Glomerular endothelial cell (primary cell): ENCODE measurements around the gene HMOX2. TPM values are rescaled to one million over a fixed set of nuclear protein-coding genes. Genes with fewer than 3 reads are reported as not detected.

ENCODE experiments used
- DNase-seq: peaks from one replicate; pipeline ENCODE4 v3.0.0-alpha.2; 2011; ENCODE audit warnings: low read depth, low spot score; ENCODE audit errors: extremely low read depth
- total RNA-seq: library from RNA; depleted of rRNA; stranded (reverse); fragments of >200 nt; gene quantifications from 2 replicates; pipeline ENCODE4 v1.2.3, GENCODE V29; 2015

HMOX2 gene
- total RNA-seq, 1 donor from 2014 or later: 147 TPM

- no peak for DNase-seq
Observed at GRCh38 chr16:4550591-4550990, 74.4 kb downstream of the HMOX2 start.

DNA sequence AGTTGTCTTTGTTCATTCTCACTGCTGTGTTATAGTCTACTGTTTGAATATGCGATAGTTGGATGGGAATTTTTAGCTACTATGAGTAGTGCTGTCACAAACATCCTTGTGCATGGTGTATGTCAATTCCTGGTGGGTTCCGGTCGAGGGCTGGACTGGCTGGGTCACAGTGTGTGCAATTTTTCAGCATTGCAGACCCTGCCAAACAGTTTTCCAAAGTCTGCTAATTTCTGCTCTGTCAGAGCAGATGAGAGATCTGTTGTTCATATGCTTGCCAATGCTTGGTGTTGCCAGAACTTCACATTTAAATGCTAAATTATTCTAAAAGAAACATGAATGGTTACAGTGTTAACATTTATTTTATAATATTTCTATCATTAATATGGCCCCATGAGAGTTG is 76.3 kb downstream of the HMOX2 start:
- DNase-seq: no peak

DNA sequence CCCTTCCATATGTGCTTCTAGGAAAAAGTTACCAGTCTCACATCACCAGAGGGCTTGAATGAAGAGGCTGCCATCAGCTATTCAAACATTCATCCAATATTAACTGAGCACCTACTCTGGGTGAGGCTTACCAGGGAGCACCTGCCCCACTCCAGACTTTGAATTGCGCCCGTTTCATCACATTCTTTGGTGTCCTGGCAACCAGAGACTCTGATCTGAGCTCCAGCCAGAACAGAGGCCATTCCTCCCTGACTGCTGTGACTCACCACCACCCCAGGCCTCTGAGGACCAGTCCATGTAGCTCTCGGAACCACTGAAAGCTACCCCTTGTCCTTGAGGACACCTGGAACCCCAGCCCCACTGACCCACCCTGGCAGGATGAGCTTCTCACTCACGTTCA is 79.9 kb downstream of the HMOX2 start, which contains the start of gene C16orf96:
C16orf96 (plus strand) TSS at position 229 of the 400 bp plus-strand sequence; CDS start at position 379, 150 bp downstream.
- no peak for DNase-seq

GRCh38 chr16:4556580-4556979 is 80.4 kb downstream of the HMOX2 start:
- DNase-seq: no peak

DNA sequence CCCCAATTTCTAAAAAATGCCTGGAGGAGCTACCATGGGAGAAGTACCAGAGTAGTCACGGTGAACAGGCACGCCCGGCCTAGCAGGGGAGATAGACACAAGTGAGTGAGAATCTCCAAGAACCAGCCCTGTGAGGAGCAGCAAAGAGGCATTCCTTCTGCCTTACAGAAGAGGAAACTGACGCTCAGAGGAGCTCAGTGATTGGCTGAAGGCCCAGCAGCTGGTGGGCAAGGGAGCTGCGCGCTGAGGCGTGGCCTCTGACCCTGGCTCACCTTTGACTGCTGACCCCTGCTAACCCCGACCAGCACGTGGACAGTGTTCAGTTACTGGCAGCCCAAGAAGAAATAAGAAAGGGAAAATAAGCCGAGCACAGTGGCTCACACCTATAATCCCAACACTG is 81.8 kb downstream of the HMOX2 start:
- no peak for DNase-seq

Other genes with a start within 250 kb of the HMOX2 start
- 0.06 and 0.10 TPM in 2 replicates for gene SRL, start 234.3 kb upstream of the HMOX2 start, total RNA-seq
- gene TFAP4, start 203.4 kb upstream of the HMOX2 start, total RNA-seq: 4.2 and 4.8 TPM in 2 replicates
- gene GLIS2, start 160.3 kb upstream of the HMOX2 start, total RNA-seq: 3.1 and 5.9 TPM in 2 replicates
- gene PAM16, start 125.1 kb upstream of the HMOX2 start, total RNA-seq: 35.3 and 57.8 TPM in 2 replicates
- gene VASN, start 104.5 kb upstream of the HMOX2 start, total RNA-seq: 5.7 and 6.8 TPM in 2 replicates
- gene CORO7, start 59.8 kb upstream of the HMOX2 start, total RNA-seq: 79.0 and 96.6 TPM in 2 replicates
- gene DNAJA3, start 50.5 kb upstream of the HMOX2 start, total RNA-seq: 35.2 and 39.8 TPM in 2 replicates
- 48.4 and 51.2 TPM in 2 replicates for gene NMRAL1, start 1.8 kb upstream of the HMOX2 start, total RNA-seq
- gene CDIP1, start 62.4 kb downstream of the HMOX2 start, total RNA-seq: 24.6 and 27.4 TPM in 2 replicates
- gene C16orf96, start 79.9 kb downstream of the HMOX2 start, total RNA-seq: not detected in 2 replicates
- 9.9 and 19.7 TPM in 2 replicates for gene UBALD1, start 138.5 kb downstream of the HMOX2 start, total RNA-seq
- 80.6 and 87.1 TPM in 2 replicates for gene MGRN1, start 148.4 kb downstream of the HMOX2 start, total RNA-seq
- gene NUDT16L1, start 217.2 kb downstream of the HMOX2 start, total RNA-seq: 32.9 and 36.5 TPM in 2 replicates